HG02973 (cell line): ENCODE data around the gene TCFL5.
"Not testable (repeated sequence)": the region's sequence is repeated elsewhere in the genome, so short reads cannot be mapped to it uniquely, and the experiment has no call there.

Experiments used
- ATAC-seq: cut with Tn5 transposase; IDR thresholded peaks from one replicate; pipeline ENCODE4 v1.9.1; 2021; ENCODE audit warnings: moderate library complexity; ENCODE audit not compliant: unreplicated experiment

TCFL5 gene

GRCh38 chr20:62880935-62881661, 19.5 kb upstream of the TCFL5 start:
- no peak for ATAC-seq

GRCh38 chr20:62880147-62880934, 18.7 kb upstream of the TCFL5 start:
- no peak for ATAC-seq

- ATAC-seq: no peak
These were observed 17.9 kb upstream of the TCFL5 start for GRCh38 chr20:62879275-62880146.

GRCh38 chr20:62878244-62879038, 16.8 kb upstream of the TCFL5 start:
- no peak for ATAC-seq

- no peak for ATAC-seq
These were observed 15.5 kb upstream of the TCFL5 start for GRCh38 chr20:62876902-62877816.

GRCh38 chr20:62876501-62876901, 14.9 kb upstream of the TCFL5 start:
- no peak for ATAC-seq

- no peak for ATAC-seq
These were observed 14.1 kb upstream of the TCFL5 start for GRCh38 chr20:62875419-62876361.

- ATAC-seq: no peak
These were observed 13.3 kb upstream of the TCFL5 start for GRCh38 chr20:62874964-62875344.

GRCh38 chr20:62873681-62874031, 12.0 kb upstream of the TCFL5 start:
- not testable (repeated sequence) for ATAC-seq

GRCh38 chr20:62873280-62873679, 11.7 kb upstream of the TCFL5 start:
- no peak for ATAC-seq

- ATAC-seq: no peak
These were observed 11.2 kb upstream of the TCFL5 start for GRCh38 chr20:62872862-62873261.

GRCh38 chr20:62872184-62872847, 10.7 kb upstream of the TCFL5 start:
- ATAC-seq: no peak

GRCh38 chr20:62864207-62864606, 2.6 kb upstream of the TCFL5 start:
- no peak for ATAC-seq

GRCh38 chr20:62860924-62861691, 514 bp downstream of the TCFL5 start:
- ATAC-seq: peak; percentile 36

GRCh38 chr20:62860391-62860923, 1.2 kb downstream of the TCFL5 start:
- no peak for ATAC-seq

GRCh38 chr20:62859721-62860120, 1.9 kb downstream of the TCFL5 start:
- no peak for ATAC-seq
